Inflammatory macrophage (primary cell): ENCODE measurements around the gene CSMD2.

ENCODE experiments used
- DNase-seq, 2 donors: peaks; one replicate each; pipeline ENCODE4 v3.0.0-alpha.2; 2020 to 2022

Gene CSMD2

DNA sequence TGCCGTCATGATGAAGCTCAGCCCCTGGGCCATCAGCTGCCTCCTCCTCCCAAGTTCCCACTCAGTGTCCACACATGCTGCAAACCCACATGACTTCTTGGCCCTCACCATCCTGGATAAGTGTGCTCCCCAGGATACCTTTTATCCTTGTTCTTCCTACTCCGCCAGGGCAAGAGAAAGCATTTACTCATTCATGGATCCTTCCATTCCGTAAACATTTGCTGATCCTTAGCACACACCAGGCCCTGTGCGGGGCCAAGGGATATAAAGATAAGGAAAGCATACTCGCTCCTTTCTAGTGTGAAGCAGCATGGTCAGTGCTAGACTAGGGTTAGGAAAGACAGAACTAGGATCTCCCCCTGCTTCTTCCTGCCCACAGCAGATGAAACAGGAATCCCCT, 423.3 kb downstream of the CSMD2 start:
- DNase-seq, result no peak

DNA sequence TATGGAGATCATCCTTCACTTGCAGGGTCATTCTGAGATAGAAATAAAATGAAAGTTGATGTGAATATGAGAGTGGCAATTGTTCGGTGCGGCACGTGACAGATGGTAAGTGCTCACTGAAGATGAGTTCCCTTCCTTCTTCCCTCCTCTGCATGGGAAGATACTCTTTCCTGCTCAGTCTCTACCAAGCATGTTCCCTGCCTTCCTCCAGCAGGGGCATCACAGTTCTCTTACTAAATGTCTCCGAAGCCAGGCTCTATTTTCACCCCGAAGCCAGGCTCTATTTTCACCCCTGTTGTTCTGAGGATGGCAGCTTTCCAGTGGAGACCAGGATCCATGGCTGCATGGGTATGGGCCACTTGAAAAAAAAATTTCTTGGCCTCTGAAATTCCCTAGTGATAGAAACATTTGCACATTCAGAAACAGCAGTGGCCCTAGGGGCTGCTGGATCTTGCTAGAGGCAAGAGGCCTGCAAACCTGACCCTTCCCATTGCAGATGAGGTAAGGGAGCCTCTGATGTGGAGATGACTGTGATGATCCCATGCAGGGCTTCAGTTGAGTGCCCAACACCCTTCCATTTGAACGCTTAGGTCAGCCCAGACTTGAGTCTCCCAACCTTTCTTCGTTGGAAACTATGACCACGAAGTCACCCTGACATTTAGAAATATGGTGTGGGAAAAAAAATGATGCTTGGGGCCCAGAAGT, 424.8 kb downstream of the CSMD2 start:
- no peak for DNase-seq

DNA sequence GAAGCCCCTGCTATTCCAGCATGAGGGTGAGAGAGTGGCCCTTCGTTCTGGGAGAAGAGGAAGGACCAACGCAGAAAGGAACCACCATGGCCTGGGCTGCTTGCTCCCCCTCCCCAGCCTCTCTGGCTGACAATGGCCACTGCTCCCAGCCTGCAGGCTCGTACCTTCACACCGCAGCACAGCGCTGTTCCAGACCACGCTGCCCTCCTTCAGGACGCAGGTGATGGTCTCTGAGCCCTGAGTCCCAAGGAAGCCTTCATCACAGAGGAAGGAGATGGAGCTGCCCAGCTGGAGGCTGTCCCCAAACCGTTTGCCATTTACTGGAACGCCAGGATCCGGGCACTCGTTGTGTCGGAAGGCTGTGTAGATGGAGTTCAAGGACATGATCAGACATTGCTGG, 426.1 kb downstream of the CSMD2 start:
- no peak for DNase-seq

DNA sequence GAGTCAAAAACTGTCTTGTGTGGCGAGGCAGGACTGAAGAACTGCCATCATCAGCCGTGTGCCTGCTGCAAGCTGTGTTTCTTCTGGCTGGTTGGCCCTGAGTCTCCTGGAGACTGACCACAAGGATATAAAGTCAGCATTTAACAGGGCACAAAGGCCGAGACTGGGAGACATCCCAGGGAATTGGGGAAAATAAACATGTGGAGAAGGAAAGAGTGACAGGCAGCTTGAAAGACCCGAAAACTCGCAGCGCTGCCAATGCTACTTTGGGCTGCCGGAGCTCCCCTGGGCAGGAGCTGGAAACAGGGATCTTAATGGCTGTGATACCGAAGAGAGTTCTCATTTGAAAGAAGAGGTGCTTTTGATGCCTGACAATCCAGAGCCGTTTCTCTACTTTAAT, 426.5 kb downstream of the CSMD2 start:
- no peak for DNase-seq

DNA sequence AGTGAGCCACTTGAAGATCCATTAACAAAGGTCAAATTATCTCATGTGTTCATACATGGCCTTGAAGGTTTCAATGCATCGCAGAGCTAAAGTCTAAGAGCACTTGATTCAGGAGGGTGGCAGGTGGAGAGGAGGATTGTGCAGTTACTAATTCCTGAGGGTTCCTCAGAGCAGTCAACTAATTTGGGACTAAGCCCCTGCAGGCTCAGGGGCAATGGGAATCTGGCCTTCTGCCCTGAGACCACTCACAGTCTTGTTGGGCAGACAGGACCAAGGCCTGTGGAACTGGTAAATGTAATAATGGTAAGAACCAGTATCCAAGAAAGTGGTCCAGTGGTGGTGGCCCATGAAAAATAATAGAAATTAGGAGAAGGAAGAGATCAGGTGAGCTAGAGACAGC, 428.5 kb downstream of the CSMD2 start:
- DNase-seq, result no peak

DNA sequence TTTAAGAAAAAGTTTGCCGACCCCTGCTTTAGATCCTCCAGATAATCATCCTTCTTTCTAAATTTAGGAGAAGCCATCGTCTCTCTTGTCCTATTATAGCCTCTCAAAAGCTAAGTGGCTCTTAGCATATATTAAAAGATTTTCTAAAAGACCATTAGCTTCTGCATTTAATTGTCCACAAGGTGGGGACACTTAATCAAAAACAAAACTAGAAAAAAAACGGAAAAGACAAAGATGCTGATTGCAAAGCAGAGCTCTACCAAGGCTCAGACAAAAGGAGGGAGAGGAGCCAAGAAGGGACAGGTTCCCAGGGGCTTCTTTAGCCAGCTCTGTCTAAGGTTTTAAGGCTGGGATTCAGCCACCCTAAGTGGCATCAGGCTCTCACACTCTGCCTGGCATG, 429.4 kb downstream of the CSMD2 start:
- no peak for DNase-seq

DNA sequence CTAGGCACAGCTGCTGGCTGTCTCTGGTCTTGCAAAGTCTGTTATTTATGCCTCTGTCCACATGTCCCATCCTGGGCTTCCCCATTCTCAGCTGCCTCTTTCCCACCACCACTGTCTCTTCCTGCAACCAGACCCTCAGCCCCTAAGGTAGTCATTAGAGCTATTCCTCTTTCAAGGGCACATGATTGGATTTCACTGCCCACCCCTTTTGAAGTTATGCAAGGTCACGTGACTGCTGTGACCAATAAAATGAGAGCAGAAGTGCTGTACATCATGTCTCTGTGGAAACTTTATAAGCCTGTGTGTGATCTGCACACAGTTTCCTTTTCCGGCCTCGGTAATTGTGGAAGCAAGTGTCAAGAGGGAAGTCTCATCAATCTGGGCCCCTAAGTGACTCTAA, 437.7 kb downstream of the CSMD2 start:
- DNase-seq, result peak; percentile 40 to 45

DNA sequence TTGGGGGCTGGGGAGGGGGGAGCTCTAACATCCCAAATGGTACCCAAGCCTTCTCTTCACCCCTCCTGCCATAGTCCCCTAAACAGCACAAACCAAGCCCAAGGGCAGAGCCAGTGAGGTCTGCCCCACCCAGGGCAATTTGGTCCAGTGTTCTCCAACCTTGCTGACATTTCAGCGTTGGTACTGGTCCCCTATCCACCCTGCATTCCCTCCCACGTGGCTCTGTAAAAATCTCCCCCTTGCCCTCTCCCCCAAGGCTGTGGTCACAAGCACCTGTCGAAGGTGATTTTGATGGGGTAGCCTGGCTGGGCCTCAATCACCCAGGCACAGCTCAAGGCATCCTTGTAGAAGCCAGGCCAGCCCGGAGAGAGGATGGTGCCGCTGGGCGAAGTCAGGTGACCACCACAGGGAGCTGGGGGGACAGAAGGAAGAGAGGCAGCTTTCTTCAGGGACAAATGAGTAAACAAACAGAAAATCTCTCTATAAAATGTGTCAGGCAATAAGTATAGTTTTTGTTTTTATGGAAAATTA, 438.7 kb downstream of the CSMD2 start:
- no peak for DNase-seq

DNA sequence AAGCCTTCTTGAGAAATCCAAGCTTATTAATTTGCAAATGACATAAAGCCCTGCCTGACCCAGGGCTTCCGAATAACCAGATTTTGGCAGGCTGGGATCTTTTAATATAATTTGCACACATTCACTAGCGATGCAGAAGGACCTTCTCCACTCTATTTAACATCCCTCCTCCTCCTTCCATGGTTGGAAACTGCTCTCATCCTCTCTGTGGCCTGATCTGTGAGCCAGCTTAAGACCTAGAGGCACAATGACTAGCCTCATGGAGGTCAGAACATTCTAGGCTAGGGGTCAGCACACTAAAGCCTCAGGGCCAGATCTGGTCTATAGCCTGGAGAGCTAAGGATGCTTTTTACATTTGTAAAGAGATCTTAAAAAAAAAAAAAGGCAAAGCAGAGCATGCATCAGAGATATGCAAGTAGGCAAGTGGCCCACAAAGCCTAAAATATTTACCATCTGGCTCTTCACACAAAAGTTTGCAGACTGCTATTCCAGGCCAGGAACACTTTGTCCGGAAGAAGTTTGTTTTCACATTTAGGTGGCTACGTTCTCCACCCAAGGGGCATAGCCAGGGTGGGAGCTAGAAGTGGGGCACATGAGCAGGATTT, 439.4 kb downstream of the CSMD2 start:
- DNase-seq, result no peak

DNA sequence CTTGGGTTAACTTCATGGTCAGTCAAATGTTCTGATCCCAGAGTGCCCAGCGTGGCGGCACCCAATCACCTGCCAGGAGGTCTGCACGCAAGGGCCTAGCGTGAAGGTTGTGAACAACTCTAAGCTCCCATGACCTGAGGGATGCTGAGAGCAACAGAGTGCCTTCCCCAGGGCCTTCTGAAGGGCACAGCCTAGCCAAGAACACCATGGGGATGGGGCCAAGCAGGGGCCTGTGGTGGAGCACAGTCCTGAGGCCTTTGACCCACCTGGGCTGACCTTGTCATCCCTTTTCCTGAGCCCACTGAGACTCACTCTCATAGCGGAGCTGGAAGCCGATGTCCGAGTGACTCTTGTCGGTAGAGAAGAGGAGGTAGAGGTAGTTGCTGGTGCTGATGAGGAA, 440.0 kb downstream of the CSMD2 start:
- no peak for DNase-seq

DNA sequence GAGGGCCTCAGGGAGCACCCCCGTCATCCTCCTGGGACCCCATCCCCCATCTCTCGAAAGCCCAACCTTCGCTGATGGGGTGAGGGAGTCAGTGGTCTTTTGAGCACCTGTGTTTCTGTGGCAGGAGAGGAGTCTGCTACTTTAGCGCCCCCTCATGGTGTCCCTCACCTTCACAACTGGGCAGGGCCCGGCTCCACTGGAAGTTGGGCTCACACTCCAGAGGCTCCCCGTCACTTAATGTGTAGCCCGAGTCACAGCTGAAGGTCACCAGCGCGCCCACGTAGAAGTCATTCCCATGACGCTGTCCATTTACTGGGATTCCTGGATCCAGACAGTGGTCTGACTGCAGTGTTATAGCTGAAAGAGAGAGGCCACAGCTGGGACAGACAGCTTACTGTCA, 440.7 kb downstream of the CSMD2 start:
- DNase-seq, result no peak

DNA sequence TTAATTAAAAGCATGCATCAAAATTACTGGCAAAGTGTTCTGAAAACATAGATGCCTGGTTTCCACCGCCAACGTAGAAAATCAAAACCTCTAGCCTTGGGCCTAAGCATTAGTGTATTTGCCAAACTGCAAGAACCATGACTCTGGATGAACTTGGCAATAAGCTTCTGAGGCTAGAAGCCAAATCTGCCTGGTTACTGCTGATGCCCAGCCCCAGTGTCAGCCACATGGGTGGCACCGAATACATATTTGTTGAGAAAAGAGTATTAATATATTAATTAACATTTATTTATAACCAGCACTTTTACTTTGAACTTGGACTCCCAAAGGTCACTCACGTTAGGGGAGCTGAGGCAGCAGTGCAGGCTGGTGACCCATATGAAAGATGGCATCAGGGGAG, 441.8 kb downstream of the CSMD2 start:
- no peak for DNase-seq

DNA sequence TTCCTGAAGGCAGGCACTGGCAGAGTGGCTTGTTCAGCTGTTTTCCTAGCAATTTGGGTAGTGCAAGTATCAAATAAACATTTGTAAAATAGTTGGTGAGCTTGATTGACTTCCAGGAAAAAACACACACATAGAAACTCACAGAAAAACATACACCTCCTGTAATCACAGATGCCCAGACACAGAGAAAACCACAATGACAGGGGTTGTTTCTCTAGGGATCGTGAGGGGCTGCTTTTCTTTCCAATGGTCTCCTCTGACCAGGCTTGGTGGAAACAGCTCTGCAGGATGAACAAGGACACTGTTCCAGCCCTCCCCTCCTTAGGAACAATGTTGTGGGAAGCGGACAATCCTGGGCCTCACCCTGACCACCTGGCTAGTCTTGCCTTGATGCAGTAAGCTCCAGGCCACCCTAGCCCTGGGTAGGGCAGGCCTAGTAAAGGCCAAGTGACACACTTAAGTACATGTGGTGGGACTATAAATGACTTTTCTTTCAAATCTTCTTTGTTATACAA, 443.7 kb downstream of the CSMD2 start:
- no peak for DNase-seq

DNA sequence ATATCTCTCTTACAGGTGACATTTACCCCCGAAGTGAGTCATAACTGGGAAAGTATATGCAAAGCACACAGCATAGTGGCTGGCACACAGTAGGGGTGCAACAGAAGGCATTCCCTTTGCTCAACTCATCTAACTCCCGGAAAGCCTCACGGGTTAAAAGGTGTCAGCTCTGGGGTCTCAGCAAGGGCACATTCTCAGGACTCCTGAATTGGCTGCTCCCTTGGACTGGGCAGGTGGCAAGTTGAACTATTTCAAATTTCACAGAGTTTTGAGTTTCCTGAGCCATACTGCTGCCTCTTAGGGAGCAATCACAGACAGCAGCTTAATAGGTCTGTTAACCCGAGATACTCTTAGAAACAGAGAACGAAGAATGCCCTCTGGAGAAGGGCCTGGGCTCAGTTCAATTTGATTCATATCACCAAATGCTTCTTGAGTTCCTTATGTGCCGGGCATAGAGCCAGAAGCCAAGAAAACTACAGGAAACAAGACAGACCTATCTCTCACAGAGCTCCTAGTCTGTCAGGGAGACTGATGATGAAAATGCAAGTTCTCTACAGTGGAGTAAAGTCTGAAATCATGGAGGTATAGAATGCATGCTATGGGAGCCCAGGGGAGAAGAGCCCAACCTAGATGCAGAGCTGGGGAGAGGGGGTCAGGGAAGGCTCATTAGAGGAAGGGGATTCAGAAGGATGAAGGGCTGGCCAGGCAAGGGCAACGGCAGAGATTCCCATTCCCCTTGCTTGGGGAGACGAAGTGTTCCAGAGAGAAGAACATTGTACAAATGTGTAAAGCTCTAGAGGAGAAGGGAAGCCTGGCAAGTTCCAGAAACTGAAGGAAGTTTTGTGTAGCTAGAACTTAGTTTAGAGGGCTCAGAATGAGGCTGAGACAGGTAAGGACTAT, 445.0 kb downstream of the CSMD2 start:
- DNase-seq, result no peak

DNA sequence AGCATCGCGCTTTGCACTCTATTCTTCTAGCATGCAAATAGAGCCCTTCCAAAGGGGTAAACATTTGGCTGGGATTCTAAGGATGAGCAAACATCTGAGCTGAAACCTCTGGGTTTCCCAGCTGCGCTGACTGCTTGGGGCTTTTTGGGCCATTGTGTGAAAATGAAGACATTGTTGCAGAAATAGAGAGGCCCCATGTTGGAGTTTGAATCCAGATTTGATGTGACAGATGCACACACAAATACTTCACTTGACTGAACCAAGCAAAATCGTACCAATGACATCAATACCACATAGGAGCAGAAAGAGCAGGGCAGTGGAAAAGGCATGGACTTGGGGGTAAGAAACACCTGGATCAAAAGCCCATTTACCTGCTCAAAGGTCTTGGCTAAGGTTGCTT, 445.7 kb downstream of the CSMD2 start:
- DNase-seq, result no peak

DNA sequence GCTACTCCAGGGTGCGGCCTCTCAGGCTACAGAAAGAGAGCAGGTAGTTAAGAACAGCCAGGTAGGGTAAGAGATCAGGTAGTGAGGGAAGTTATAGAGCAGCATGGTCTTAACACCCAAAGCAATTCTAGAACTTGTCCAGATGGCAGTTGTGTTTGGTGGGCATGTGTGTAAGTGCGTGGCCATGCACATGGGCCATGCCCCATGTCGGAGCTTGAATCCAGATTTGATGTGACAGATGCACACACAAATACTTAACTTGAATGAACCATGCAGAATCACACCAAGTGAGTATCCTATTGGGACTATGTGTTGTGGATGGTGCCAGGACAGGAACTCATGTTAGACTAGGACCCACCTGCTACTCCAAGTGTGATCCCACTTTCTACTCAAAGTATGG, 446.8 kb downstream of the CSMD2 start:
- no peak for DNase-seq

DNA sequence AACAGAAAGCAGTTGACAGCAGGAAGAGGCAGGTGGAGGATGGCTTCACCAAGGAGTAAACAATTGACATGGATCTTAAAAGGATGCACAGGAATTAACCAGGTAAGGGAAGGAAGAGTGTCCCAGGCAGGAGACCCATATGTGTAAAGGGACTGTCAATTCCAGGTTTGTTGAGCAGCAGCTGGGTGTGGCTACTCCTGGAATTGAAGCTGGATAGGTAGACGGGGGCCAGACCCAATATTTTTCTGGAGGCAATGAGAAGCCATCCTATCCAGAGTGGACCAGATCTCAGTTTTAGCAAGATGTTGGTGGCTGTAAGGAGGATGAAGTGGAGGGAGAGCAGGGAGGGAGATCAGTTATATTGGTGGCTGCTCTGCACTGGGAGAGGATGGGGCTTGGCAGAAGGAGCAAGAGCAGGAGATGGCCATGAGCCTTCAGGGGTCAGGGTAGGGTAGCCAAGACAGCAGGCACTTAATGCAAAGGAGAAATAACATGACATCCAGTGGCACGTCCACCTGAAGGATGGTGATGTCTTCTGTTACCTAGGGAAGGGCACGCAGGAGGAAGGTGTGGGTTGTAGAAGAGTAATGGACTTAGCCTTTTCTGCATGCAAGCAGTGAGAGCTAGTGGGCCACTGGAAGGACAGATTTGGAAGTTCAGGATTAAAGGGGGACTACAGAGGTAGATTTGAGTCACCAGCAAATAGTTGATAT, 447.9 kb downstream of the CSMD2 start:
- no peak for DNase-seq

DNA sequence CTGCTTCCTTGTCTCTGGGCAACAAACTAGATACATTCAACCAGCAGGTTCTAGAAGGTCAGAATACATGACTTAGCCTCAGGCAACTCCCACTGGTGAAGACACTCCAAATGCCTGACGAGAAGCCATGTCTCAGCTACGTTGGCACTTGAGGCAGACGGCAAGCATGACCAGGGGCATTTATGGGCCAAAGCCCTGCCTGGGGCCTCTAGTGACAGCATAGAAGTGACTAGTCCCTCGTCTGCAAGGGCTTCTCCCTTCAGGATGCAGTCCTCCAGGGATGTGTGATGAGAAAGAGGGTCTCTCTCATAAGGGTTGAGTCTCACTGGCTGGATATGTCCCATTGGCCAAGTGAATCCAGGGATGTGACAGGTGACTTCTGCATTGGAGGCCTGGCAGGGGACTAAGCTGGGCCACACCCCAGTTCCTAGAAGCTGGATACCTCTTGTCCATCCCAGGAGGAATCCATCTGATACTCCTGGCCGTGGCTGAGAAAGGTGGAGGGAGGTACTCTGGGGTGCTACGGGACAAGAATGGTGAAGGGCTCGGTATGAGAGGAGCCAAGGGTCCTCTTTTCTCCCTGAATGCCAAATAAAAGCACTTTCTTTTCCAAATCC, 449.7 kb downstream of the CSMD2 start:
- DNase-seq, result no peak

DNA sequence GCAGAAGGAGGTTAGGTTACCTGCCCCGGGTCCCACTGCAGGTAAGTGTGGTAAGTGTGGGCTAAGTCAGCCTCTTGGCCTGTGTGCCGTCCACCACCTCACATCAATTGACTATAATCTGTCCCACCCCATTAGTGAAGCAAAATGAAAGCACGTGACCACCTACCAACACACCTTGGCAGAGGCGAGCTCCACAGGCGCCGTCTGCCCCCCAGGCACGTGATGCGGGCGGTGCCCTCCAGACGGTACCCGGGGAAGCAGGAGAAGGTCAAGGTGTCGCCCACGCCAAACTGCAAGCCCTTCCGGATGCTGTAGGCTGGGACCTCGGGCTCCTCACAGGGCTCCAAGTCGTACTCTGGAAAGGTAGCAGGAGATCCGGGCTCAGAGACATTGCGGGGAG, 450.6 kb downstream of the CSMD2 start:
- DNase-seq, result no peak

DNA sequence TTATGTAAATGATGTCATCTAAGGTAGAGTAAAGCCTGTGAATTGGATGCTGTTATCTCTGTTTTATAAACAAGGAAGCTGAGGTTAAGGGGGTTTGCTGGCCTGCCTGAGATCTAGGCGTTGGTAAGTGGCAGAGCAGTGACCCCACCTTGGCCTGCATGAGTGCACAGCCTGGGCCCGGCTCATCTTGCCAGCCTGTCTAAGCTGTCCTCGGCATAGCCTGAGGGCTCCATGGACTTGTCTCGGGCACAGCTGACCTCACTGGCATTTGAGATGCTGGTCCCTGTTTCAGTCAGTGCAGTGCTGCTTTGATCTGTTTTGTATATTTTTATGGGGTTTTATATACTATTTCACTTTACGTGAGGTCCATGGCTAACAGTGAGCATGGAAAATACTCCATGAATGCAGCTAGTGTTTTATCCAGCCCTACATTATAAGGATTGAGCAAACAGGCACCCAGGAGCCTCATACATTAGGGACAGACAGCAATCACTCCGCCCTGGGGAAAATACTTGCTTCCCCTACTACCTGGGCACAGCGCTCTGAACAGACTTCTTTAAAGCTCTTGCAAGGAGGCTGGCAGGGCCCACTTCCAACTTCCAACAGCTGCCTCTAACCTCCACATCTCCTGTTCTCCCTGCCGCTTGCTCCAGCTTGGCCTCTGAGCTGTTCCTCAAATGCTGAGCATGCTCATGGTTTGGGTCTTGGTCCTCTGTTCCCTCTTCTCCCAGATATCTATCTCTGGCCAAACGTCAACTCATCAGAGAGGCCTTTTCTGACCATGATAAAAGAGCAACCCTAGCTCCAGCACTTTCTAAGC, 451.8 kb downstream of the CSMD2 start:
- DNase-seq, result no peak

DNA sequence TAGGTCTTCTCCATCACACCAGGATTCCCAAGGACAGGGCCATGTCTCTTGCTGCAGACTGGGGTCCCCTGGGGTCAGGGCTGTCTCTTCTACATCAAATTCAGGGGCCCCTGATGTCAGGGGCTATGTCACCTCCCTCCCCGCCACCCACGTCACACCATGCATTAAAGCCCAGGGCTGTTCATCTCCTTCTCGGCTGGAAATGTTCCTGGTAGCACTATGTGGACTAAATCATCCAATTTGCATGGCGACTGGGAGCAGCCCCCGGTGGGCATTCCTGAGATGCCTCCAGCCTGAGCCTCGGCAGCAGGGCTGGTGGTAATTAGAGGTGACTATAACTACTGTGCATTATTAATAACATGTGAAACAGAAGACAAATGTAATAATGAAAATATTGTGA, 452.8 kb downstream of the CSMD2 start:
- no peak for DNase-seq
